Keratinocyte (primary cell): ENCODE data around the gene DRP2. TPM values are rescaled to one million over a fixed set of nuclear protein-coding genes. Genes with fewer than 3 reads are reported as not detected.

ENCODE experiments used
- DNase-seq: peaks from one replicate; pipeline ENCODE4 v3.0.0-alpha.2; 2011; ENCODE audit warnings: low read depth, missing footprints, low spot score
- FAIRE-seq: peaks from 2 replicates; lab custom pipeline; 2011; peaks lifted over from hg19 to GRCh38; lab: Jason Lieb, UNC
- H2AFZ ChIP-seq: 2 replicates; pipeline ENCODE4 v1.6.0; 2012; ENCODE audit warnings: low read length, control low read depth, inconsistent platforms; ENCODE audit not compliant: control insufficient read depth
- H3K27ac ChIP-seq: 2 replicates; pipeline ENCODE4 v1.5.1; 2011; ENCODE audit warnings: low read length; ENCODE audit not compliant: control insufficient read depth, insufficient read depth
- H3K27me3 ChIP-seq: 3 replicates; pipeline ENCODE4 v1.6.0; 2011; ENCODE audit warnings: low read length; ENCODE audit not compliant: control insufficient read depth, insufficient read depth; ENCODE audit errors: extremely low read depth
- H3K36me3 ChIP-seq, 2 experiments: 2 replicates in 1 of 2; 3 replicates in 1 of 2; pipeline ENCODE4 v1.5.1; 2011; ENCODE audit warnings: low read length in 2 of 2, mild to moderate bottlenecking in 1 of 2; ENCODE audit not compliant: control insufficient read depth in 2 of 2, insufficient read depth in 2 of 2; ENCODE audit errors: extremely low read depth in 1 of 2
- H3K4me1 ChIP-seq: 3 replicates; pipeline ENCODE4 v1.5.1; 2011; ENCODE audit warnings: low read length; ENCODE audit not compliant: control insufficient read depth, insufficient read depth; ENCODE audit errors: extremely low read depth
- H3K4me2 ChIP-seq: 3 replicates; pipeline ENCODE4 v1.6.0; 2011; ENCODE audit warnings: low read depth, low read length; ENCODE audit not compliant: control insufficient read depth, insufficient read depth; ENCODE audit errors: extremely low read depth
- H3K4me3 ChIP-seq, 3 experiments: fragments of 200-600 bp in 1 of 3; sonication (generic) in 1 of 3; 2 replicates in 2 of 3; 3 replicates in 1 of 3; pipeline ENCODE4 v1.5.1; 2011 to 2016; ENCODE audit warnings: low read length in 3 of 3, mild to moderate bottlenecking in 3 of 3, control low read depth in 2 of 3, inconsistent platforms in 1 of 3, low read depth in 1 of 3, mixed read lengths in 1 of 3, mixed run types in 1 of 3, moderate library complexity in 1 of 3; ENCODE audit not compliant: control insufficient read depth in 2 of 3, insufficient read depth in 2 of 3; ENCODE audit errors: extremely low read depth in 1 of 3
- H3K79me2 ChIP-seq: 2 replicates; pipeline ENCODE4 v1.6.0; 2012; ENCODE audit warnings: low read length; ENCODE audit not compliant: control insufficient read depth, insufficient read depth
- H3K9ac ChIP-seq: 3 replicates; pipeline ENCODE4 v1.6.0; 2011; ENCODE audit warnings: low read length; ENCODE audit not compliant: control insufficient read depth, insufficient read depth; ENCODE audit errors: extremely low read depth
- H3K9me1 ChIP-seq: 3 replicates; pipeline ENCODE4 v1.6.0; 2011; ENCODE audit warnings: low read length; ENCODE audit not compliant: control insufficient read depth, insufficient read depth; ENCODE audit errors: extremely low read depth
- H3K9me3 ChIP-seq: 2 replicates; pipeline ENCODE4 v1.5.1; 2012; ENCODE audit warnings: low read depth, low read length; ENCODE audit not compliant: control insufficient read depth
- H4K20me1 ChIP-seq: 3 replicates; pipeline ENCODE4 v1.6.0; 2011; ENCODE audit warnings: low read length; ENCODE audit not compliant: control insufficient read depth, insufficient read depth; ENCODE audit errors: extremely low read depth
- CTCF ChIP-seq, 3 experiments: IDR thresholded peaks in 1 of 3; conservative IDR thresholded peaks in 1 of 3; optimal IDR thresholded peaks in 1 of 3; 2 replicates in 2 of 3; 3 replicates in 1 of 3; pipeline versions ENCODE3 to v1.5.1; 2011; ENCODE audit warnings: low read length in 3 of 3, mild to moderate bottlenecking in 3 of 3, moderate library complexity in 2 of 3, control low read depth in 1 of 3, inconsistent platforms in 1 of 3; ENCODE audit not compliant: insufficient read depth in 2 of 3; ENCODE audit errors: extremely low read depth in 1 of 3
- EZH2 ChIP-seq: IDR thresholded peaks from one replicate; pipeline ENCODE4 v1.6.1; 2012; ENCODE audit warnings: inconsistent platforms, mild to moderate bottlenecking, low read length, moderate library complexity
- dilution Hi-C: fragments of 300-500 bp; cut with MboI; formaldehyde crosslinking; loops from one replicate; pipeline ENCODE4 v1.7.0; 2020; ENCODE audit warnings: low sequenced_read_pairs; ENCODE audit not compliant: extremely low pct_ligation_motif_present
- polyA plus RNA-seq, 5 experiments: library from polyadenylated mRNA; depleted of rRNA in 3 of 5; stranded (reverse) in 3 of 5; stranded (forward) in 1 of 5; unstranded in 1 of 5; fragments of >200 nt; gene quantifications; 1 replicate in 1 of 5; 2 replicates in 3 of 5; 3 replicates in 1 of 5; pipeline versions ENCODE4 v1.2.1 to v1.2.3, GENCODE V29; 2011 to 2012; ENCODE audit warnings: missing spikeins in 2 of 5, low read depth in 1 of 5, low replicate concordance in 1 of 5

Gene DRP2
- polyA plus RNA-seq, 1 donor (not counting 4 experiments of a cell fraction or from before 2014, with no cell fraction given), result 0.08 TPM

- no peaks in the 10 kb centered on the region for H4K20me1 ChIP-seq
- no peaks in the 10 kb centered on the region for H3K36me3 ChIP-seq
- H3K4me2 ChIP-seq, result no peak overlapping the region
- H3K27ac ChIP-seq, result no peak overlapping the region
- H3K4me3 ChIP-seq, result no peak overlapping the region
- DNase-seq (no peak), FAIRE-seq (no peak)
- TF ChIP-seq CTCF (optimal IDR thresholded peaks at IDR 0.05 in 1 of 3, IDR thresholded peaks at IDR 0.05 in 1 of 3, conservative IDR thresholded peaks at IDR 0.05 in 1 of 3; ENCODE audit: extremely low read depth in 1 of 3, insufficient read depth in 2 of 3, low read length in 3 of 3), result no peak
- no peak for TF ChIP-seq EZH2
- no peaks in the 10 kb centered on the region for H3K9me3 ChIP-seq
- no peak overlapping the region for H3K9ac ChIP-seq
- no peak overlapping the region for H2AFZ ChIP-seq
- no peaks in the 10 kb centered on the region for H3K9me1 ChIP-seq
- no peaks in the 10 kb centered on the region for H3K27me3 ChIP-seq
- dilution Hi-C loops, result no loop called here
- no peaks in the 10 kb centered on the region for H3K4me1 ChIP-seq
- no peaks in the 10 kb centered on the region for H3K79me2 ChIP-seq
Observed at GRCh38 chrX:101274198-101274597, 54.6 kb downstream of the DRP2 start.

- no peak overlapping the region for H3K27ac ChIP-seq
- FAIRE-seq (no peak), DNase-seq (no peak)
- no peaks in the 10 kb centered on the region for H4K20me1 ChIP-seq
- no peaks in the 10 kb centered on the region for H3K9me1 ChIP-seq
- no peaks in the 10 kb centered on the region for H3K9me3 ChIP-seq
- H3K4me2 ChIP-seq, result no peak overlapping the region
- H2AFZ ChIP-seq, result no peak overlapping the region
- H3K79me2 ChIP-seq, result no peaks in the 10 kb centered on the region
- no peaks in the 10 kb centered on the region for H3K27me3 ChIP-seq
- H3K4me1 ChIP-seq, result no peaks in the 10 kb centered on the region
- no peak overlapping the region for H3K9ac ChIP-seq
- H3K4me3 ChIP-seq, result no peak overlapping the region
- TF ChIP-seq EZH2 (no peak), CTCF (optimal IDR thresholded peaks at IDR 0.05 in 1 of 3, IDR thresholded peaks at IDR 0.05 in 1 of 3, conservative IDR thresholded peaks at IDR 0.05 in 1 of 3; ENCODE audit: extremely low read depth in 1 of 3, insufficient read depth in 2 of 3, low read length in 3 of 3) (no peak)
- no peaks in the 10 kb centered on the region for H3K36me3 ChIP-seq
- dilution Hi-C loops, result no loop called here
Observed at GRCh38 chrX:101276238-101276637, 56.7 kb downstream of the DRP2 start.
